GM18507 (cell line): ENCODE results near the gene MSRB2.
"Not testable (repeated sequence)": the region's sequence is repeated elsewhere in the genome, so short reads cannot be mapped to it uniquely, and the experiment has no call there.

Experiments
- DNase-seq: peaks from one replicate; pipeline ENCODE4 v3.0.0; 2011; ENCODE audit warnings: low read depth; ENCODE audit not compliant: insufficient read length; ENCODE audit errors: extremely low spot score
- FAIRE-seq: peaks from 2 replicates; lab custom pipeline; 2011; peaks lifted over from hg19 to GRCh38; lab: Jason Lieb, UNC

MSRB2 gene

GRCh38 chr10:23095404-23095965, at the start of gene MSRB2:
Gene MSRB2 (plus strand): TSS chr10:23095579. CDS start chr10:23095609, 30 bp downstream.
- DNase-seq, result peak; percentile 76
- FAIRE-seq, result peak; percentile 95

GRCh38 chr10:23046027-23046426, 49.4 kb upstream of the MSRB2 start:
- no peak for FAIRE-seq
- DNase-seq, result no peak

GRCh38 chr10:23047201-23048050, 48.0 kb upstream of the MSRB2 start:
- FAIRE-seq (no peak), DNase-seq (no peak)

GRCh38 chr10:23048191-23048590, 47.2 kb upstream of the MSRB2 start:
- no peak for DNase-seq
- no peak for FAIRE-seq

GRCh38 chr10:23051278-23051677, 44.1 kb upstream of the MSRB2 start:
- DNase-seq, result no peak
- no peak for FAIRE-seq

- FAIRE-seq, result no peak
- DNase-seq, result no peak
Observed at GRCh38 chr10:23051855-23052331, 43.5 kb upstream of the MSRB2 start.

- no peak for DNase-seq
- no peak for FAIRE-seq
Observed at GRCh38 chr10:23053036-23053435, 42.3 kb upstream of the MSRB2 start.

GRCh38 chr10:23055424-23056185, 39.8 kb upstream of the MSRB2 start:
- FAIRE-seq, result no peak
- no peak for DNase-seq

- no peak for DNase-seq
- no peak for FAIRE-seq
Observed at GRCh38 chr10:23056186-23056579, 39.2 kb upstream of the MSRB2 start.

GRCh38 chr10:23058366-23058765, 37.0 kb upstream of the MSRB2 start:
- DNase-seq, result no peak
- FAIRE-seq, result no peak

GRCh38 chr10:23060918-23061317, 34.5 kb upstream of the MSRB2 start:
- FAIRE-seq (no peak), DNase-seq (no peak)

- no peak for FAIRE-seq
- no peak for DNase-seq
Observed at GRCh38 chr10:23063045-23063972, 32.1 kb upstream of the MSRB2 start.

- no peak for FAIRE-seq
- no peak for DNase-seq
Observed at GRCh38 chr10:23063973-23064812, 31.2 kb upstream of the MSRB2 start.

GRCh38 chr10:23064813-23065114, 30.6 kb upstream of the MSRB2 start:
- FAIRE-seq, DNase-seq: not testable (repeated sequence)

GRCh38 chr10:23065181-23065948, 30.0 kb upstream of the MSRB2 start:
- FAIRE-seq (no peak), DNase-seq (no peak)

GRCh38 chr10:23067337-23067736, 28.0 kb upstream of the MSRB2 start:
- FAIRE-seq, result no peak
- DNase-seq, result no peak

GRCh38 chr10:23067939-23068775, 27.2 kb upstream of the MSRB2 start:
- FAIRE-seq, result peak; percentile 59
- DNase-seq, result peak; percentile 29
